ENCODE measurements around the gene LRRC37A.
A peak's percentile ranks its signal among the peaks of the same experiment; 100 is the strongest.
"Not testable (repeated sequence)": the region's sequence is repeated elsewhere in the genome, so short reads cannot be mapped to it uniquely, and the experiment has no call there.

LRRC37A gene

GRCh38 chr17:46294831-46295230 lies at the start of gene LRRC37A:
Gene LRRC37A (plus strand): TSS chr17:46295131. CDS start chr17:46295134, 3 bp downstream.
- H3K4me3 ChIP-seq (ENCODE audit: low read depth, low read length); DNase-seq (ENCODE audit: low read depth): not testable (repeated sequence)

- not testable (repeated sequence) for H3K4me3 ChIP-seq (ENCODE audit: low read depth, low read length); DNase-seq (ENCODE audit: low read depth)
Observed at GRCh38 chr17:46249153-46249552, 45.8 kb upstream of the LRRC37A start.

DNA sequence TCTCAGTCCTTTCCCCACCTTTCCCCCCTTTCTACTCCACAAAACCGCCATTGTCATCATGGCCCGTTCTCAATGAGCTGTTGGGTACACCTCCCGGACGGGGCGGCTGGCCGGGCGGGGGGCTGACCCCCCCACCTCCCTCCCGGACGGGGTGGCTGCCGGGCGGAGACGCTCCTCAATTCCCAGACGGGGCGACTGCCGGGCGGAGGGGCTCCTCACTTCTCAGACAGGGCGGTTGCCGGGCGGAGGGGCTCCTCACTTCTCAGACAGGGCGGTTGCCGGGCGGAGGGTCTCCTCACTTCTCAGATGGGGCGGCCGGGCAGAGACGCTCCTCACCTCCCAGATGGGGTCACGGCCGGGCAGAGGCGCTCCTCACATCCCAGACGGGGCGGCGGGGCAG lies 42.1 kb upstream of the LRRC37A start:
- not testable (repeated sequence) for DNase-seq (ENCODE audit: low read depth); H3K4me3 ChIP-seq (ENCODE audit: low read depth, low read length)

DNA sequence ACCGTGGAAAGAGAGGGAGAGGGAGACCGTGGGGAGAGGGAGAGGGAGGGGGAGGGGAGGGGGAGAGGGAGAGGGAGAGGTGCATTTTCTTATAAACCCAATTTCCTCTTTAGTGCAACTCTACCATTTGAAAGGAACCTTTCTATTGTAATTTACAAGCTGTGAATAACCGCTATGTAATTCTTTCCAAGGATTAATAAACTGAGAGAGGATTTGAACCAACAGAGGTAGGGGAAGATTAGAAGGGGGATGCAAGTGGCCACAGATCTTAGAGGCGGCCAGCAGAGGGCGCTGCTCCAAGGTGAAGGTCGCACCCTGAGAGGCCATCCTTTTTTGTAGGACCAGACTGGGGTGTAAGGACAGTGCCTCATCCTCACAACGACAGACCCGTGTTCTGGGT lies 41.2 kb upstream of the LRRC37A start:
- DNase-seq (ENCODE audit: low read depth); H3K4me3 ChIP-seq (ENCODE audit: low read depth, low read length): not testable (repeated sequence)
- TF ChIP-seq, protein P1, sequence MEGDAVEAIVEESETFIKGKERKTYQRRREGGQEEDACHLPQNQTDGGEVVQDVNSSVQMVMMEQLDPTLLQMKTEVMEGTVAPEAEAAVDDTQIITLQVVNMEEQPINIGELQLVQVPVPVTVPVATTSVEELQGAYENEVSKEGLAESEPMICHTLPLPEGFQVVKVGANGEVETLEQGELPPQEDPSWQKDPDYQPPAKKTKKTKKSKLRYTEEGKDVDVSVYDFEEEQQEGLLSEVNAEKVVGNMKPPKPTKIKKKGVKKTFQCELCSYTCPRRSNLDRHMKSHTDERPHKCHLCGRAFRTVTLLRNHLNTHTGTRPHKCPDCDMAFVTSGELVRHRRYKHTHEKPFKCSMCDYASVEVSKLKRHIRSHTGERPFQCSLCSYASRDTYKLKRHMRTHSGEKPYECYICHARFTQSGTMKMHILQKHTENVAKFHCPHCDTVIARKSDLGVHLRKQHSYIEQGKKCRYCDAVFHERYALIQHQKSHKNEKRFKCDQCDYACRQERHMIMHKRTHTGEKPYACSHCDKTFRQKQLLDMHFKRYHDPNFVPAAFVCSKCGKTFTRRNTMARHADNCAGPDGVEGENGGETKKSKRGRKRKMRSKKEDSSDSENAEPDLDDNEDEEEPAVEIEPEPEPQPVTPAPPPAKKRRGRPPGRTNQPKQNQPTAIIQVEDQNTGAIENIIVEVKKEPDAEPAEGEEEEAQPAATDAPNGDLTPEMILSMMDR (IDR thresholded peaks at IDR 0.05; ENCODE audit: control insufficient read depth, extremely low read depth, insufficient read depth), result peak; percentile 67

DNA sequence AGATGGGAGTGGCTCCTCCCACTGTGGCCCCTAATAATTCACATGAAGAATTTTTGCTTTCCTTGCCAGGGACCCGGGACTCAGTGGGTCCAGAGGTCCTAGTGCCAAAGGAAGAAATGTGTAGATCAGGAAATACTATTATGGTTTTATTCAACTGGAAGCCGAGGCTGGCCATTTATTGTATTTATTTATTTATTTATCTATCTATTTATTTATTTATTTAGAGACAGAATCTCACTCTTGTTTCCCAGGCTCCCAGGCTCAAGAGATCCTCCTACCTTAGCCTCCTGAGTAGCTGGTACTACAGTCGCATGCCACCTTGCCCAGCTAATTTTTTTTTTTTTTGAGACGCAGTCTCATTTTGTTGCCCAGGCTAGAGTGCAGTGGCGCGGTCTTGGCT lies 40.7 kb upstream of the LRRC37A start:
- not testable (repeated sequence) for H3K4me3 ChIP-seq (ENCODE audit: low read depth, low read length); DNase-seq (ENCODE audit: low read depth)

GRCh38 chr17:46256369-46256768 lies 38.6 kb upstream of the LRRC37A start:
- not testable (repeated sequence) for DNase-seq (ENCODE audit: low read depth)

DNA sequence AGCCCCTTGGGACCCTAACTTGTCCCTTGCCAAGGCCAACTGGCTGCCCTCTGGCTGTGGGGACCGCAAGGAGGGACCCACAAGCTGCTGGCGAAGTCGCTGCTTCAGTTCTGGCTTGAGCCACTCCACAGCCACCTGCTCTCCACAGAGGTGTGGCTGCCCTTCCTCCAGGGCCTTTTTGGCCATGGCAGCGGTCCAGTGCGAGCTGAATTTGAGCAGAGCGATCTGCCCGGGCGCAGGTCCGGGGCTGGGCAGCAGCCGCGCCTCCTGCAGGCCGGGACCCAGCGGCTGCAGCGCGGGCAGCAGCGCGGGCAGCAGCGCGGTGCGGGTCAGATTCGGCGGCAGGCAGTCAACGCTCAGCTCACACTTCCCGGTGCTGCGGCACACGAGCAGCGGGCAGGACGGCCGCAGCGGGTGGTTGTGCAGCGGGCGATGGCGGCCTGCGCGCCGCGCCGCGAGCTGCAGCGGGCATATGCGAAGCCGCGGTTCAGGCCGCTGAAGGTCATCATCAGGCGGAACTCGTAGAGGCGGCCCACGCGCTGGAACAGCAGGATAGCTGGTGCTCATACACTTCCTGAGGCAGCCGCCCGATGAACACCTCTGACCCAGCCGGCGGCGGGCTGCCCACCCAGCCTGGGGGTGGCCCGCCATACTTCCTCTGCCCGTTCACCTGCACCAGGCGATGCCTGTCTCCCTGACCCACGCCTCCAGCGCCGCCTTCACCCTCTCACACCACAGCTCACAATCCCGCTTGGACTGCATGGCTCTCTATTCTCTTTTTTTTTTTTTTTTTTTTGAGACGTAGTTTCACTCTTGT lies 34.9 kb upstream of the LRRC37A start:
- not testable (repeated sequence) for DNase-seq (ENCODE audit: low read depth); H3K4me3 ChIP-seq (ENCODE audit: low read depth, low read length)
- TF ChIP-seq, protein P1 (IDR thresholded peaks at IDR 0.05; ENCODE audit: control insufficient read depth, extremely low read depth, insufficient read depth), result peak; percentile 53

More at GRCh38 chr17:46256369-46256768, 38.6 kb upstream of the LRRC37A start:
- not testable (repeated sequence) for H3K4me3 ChIP-seq (ENCODE audit: low read depth, low read length)

- DNase-seq (ENCODE audit: low read depth), result no peak
- no peak overlapping the region for H3K4me3 ChIP-seq (ENCODE audit: low read depth, low read length)
- TF ChIP-seq, protein P1 (IDR thresholded peaks at IDR 0.05; ENCODE audit: control insufficient read depth, extremely low read depth, insufficient read depth), result no peak
Observed at GRCh38 chr17:46262271-46262670, 32.7 kb upstream of the LRRC37A start.

DNA sequence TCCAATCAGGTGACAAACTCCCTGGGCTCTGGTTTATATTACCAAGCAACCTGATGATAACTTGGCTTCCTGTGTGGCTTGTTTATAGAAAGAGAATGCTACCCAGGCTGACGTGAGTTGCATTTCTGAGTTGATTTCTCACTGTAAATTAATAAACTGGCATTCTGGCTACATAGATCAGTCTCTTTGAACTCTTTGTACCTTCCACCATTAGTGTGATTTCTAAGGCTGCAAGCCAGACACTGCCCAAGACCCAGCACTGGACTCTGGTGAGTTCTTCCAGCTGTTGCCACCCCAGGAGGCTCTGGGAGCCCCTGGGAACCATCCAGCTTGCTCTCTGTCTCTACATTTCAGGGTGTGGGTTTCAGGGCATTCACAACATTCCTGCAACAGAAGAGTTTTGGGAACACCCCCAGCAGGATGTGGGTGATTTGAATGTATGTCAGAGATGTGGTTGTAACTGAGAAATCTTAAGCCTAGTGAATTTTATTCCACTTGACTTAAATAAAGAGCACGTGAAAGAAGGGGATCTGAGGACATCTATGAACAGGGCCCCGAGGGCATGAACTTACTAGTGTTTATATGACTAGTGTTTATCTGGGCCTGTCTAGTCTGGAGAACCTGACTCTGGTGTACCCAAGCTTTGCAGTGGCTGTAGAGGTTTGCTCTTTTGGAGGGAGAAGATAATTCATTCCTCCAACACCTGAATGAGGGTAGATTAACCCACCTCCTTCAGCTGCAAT lies 30.3 kb upstream of the LRRC37A start:
- DNase-seq (ENCODE audit: low read depth), result no peak
- TF ChIP-seq, protein P1 (IDR thresholded peaks at IDR 0.05; ENCODE audit: control insufficient read depth, extremely low read depth, insufficient read depth), result no peak
- no peak overlapping the region for H3K4me3 ChIP-seq (ENCODE audit: low read depth, low read length)

DNA sequence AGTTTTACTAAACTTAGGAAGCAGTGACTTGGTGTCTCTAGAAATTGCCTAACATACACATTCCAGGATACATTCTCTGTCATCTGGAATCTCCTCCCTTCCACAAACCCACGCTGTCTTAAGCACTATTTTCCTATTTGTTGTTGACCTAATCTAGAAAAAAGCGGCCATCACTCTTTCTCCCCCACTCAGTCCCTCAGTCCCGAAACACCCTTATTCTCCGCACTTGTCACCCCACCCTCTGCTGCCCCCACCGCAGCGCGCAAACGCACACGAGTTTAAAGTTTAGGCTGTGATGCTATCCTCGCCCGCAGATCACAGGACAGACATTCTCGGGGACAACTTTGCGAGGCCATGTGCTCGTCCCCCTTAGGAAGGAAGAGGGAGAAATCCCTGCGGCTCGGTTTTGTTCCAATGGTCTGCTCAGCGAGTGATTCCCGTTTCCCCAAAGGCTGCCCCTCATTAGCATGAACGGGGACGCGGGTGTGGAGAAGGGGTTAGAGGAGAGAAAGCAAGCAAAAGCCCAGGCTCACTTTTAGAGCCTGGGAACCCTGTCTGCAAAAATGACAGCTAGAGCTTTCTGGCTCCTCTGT lies 28.8 kb upstream of the LRRC37A start:
- peak overlapping the region; percentile 41 for H3K4me3 ChIP-seq (ENCODE audit: low read depth, low read length)
- not testable (repeated sequence) for DNase-seq (ENCODE audit: low read depth)
